Measurements from ENCODE around the gene GRK2. TPM values are rescaled to one million over a fixed set of nuclear protein-coding genes. Genes with fewer than 3 reads are reported as not detected.

GRK2 gene
- total and polyA plus RNA-seq, 2 of the 13 experiments (the other 11 are each of a cell fraction or from before 2014, with no cell fraction given): 31.3 to 42.4 TPM

- TF ChIP-seq ZBTB7A (CRISPR knock-in tag; IDR thresholded peaks at IDR 0.05): no peak
- TF ChIP-seq HNRNPUL1 (IDR thresholded peaks at IDR 0.05; ENCODE audit: low read depth, low read length): no peak
- TF ChIP-seq MAX (IDR thresholded peaks at IDR 0.05): peak; percentile 42; the same call in 1 of the 2 replicates
- peak; percentile 55; the same call in 1 of the 2 replicates for TF ChIP-seq REXO4 (CRISPR knock-in tag; IDR thresholded peaks at IDR 0.05; ENCODE audit: borderline replicate concordance)
- no peak for TF ChIP-seq TEAD2 (CRISPR knock-in tag; IDR thresholded peaks at IDR 0.05)
- TF ChIP-seq ATF3 (CRISPR knock-in tag; IDR thresholded peaks at IDR 0.05): no peak
- TF ChIP-seq PHF21A (CRISPR knock-in tag; IDR thresholded peaks at IDR 0.05): 0 out of 2 replicates have a peak, but pooled peaks have one; percentile 13
- no peak; the same call in 1 of the 2 replicates for TF ChIP-seq KDM5A (IDR thresholded peaks at IDR 0.05; ENCODE audit: borderline replicate concordance, low read length)
- no peak for TF ChIP-seq SKIL (CRISPR knock-in tag; IDR thresholded peaks at IDR 0.05; ENCODE audit: borderline replicate concordance)
- TF ChIP-seq ZNF609 (CRISPR knock-in tag; IDR thresholded peaks at IDR 0.05; ENCODE audit: borderline replicate concordance): no peak
- TF ChIP-seq ADNP (CRISPR knock-in tag; IDR thresholded peaks at IDR 0.05): no peak
- no peak for TF ChIP-seq SIN3B (IDR thresholded peaks at IDR 0.05; ENCODE audit: low read length)
- TF ChIP-seq ZNF431 (CRISPR knock-in tag; IDR thresholded peaks at IDR 0.05; ENCODE audit: borderline replicate concordance, low read depth): no peak
- TF ChIP-seq CC2D1A (CRISPR knock-in tag; IDR thresholded peaks at IDR 0.05): no peak
- TF ChIP-seq MNT (IDR thresholded peaks at IDR 0.05): no peak
- 0 out of 2 replicates have a peak, but pooled peaks have one; percentile 38 for TF ChIP-seq ZNF589 (CRISPR knock-in tag; conservative IDR thresholded peaks at IDR 0.05)
- TF ChIP-seq TRIM22 (IDR thresholded peaks at IDR 0.05): no peak
- peak; percentile 74; the same call in 1 of the 2 replicates for TF ChIP-seq ZNF136 (CRISPR knock-in tag; IDR thresholded peaks at IDR 0.05; ENCODE audit: low read depth)
These were observed 1.2 kb downstream of the GRK2 start (continued) for GRCh38 chr11:67267188-67268080.

Measured in HepG2 (cell line).